COLO668 (cell line): ENCODE data around the gene HDDC3.
A peak's percentile ranks its signal among the peaks of the same experiment; 100 is the strongest.

ENCODE experiments used
- DNase-seq: peaks from one replicate; lab custom pipeline; 2025; ENCODE audit not compliant: unreplicated experiment; lab: John Stamatoyannopoulos, UW

The HDDC3 gene

GRCh38 chr15:90892498-90893174, 39.7 kb downstream of the HDDC3 start:
- DNase-seq = no peak

DNA sequence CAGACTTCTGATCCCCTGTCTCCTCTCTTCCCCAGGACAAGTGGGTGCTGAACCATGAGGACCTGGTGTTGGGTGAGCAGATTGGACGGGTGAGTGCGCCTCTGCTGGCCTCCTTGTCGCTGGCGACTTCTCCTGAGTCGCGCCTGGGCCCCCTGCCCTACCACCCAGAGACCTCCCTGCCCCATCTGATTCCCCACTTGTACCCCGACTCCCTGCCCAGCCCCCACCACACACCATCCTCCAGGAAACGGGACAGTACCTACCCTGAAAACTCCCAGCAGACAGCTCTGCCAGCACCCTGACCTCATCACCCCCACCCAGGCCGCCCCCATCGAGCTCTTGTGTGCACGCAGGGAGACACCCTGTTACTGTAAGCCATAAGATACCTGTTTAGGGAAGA, 40.3 kb downstream of the HDDC3 start:
- DNase-seq = no peak

GRCh38 chr15:90891346-90891949, 40.9 kb downstream of the HDDC3 start:
- DNase-seq = no peak

- no peak for DNase-seq
Measured at GRCh38 chr15:90890839-90891238, 41.5 kb downstream of the HDDC3 start.

- DNase-seq = no peak
Measured at GRCh38 chr15:90889736-90890456, 42.5 kb downstream of the HDDC3 start.

DNA sequence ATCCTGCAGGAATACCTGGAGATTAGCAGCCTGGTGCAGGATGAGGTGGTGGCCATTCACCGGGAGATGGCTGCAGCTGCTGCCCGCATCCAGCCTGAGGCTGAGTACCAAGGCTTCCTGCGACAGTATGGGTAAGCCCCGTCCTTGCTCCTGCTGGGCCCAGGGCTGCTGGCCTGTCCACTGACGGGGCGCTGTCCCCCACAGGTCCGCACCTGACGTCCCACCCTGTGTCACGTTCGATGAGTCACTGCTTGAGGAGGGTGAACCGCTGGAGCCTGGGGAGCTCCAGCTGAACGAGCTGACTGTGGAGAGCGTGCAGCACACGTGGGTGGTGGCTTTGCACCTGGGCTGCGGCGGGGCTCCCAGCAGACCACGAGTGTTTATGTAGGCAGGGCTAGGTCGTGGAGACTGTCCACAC, 43.0 kb downstream of the HDDC3 start:
- DNase-seq = peak; percentile 44

GRCh38 chr15:90887037-90887481, 45.3 kb downstream of the HDDC3 start:
- DNase-seq = no peak

DNA sequence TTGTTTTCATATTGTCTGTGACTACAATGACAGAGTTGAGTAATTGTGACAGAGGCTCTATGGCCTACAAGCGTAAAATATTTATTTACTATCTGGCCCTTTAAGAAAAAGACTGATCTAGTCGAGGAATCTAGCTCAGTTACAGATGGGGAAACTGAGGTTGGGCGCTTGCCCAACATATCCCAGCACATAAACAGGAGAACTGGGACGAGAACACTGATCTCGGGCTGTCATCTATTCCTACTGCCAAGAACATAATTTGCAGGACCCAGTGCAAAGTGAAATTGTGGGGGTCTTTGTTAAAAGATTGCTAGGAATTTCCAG, 46.1 kb downstream of the HDDC3 start:
- DNase-seq = no peak

DNA sequence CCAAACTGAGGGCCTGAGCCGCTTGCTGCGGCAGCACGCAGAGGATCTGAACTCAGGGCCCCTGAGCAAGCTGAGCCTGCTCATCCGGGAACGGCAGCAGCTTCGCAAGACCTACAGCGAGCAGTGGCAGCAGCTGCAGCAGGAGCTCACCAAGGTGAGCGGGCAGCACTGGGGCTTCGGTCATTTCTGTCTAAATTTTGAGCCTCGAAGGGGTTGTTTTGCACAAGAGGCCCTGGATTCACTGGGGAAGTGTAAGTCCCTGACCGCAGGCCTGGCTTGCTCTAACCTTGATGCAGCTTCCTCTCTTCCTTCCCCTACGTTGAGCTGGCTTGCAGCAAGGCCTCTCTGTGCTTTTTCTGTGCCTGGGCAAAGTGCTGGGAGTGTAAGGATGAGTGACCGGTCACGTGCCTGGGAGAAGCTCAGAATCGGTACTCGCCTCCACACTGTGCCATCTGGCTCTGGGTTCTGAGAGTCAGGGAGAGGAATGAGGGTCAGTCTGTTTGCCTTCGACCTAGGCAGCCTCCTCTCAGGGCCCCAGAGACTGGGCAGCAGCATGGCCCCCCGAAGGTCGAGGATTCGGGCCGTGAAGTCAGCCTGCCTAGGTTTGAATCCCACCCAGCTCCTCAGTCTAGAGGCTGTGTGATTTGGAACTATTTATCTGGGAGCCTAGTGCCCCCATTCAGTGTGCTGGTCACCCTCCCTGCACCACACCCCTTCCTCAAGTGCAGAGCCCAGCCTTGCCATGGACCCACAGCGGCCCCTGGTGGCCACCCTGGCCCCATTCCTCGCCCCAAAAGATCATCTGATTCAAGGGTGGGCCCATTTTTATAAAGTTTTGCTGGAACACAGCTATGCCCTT, 46.7 kb downstream of the HDDC3 start:
- peak; percentile 62 for DNase-seq

DNA sequence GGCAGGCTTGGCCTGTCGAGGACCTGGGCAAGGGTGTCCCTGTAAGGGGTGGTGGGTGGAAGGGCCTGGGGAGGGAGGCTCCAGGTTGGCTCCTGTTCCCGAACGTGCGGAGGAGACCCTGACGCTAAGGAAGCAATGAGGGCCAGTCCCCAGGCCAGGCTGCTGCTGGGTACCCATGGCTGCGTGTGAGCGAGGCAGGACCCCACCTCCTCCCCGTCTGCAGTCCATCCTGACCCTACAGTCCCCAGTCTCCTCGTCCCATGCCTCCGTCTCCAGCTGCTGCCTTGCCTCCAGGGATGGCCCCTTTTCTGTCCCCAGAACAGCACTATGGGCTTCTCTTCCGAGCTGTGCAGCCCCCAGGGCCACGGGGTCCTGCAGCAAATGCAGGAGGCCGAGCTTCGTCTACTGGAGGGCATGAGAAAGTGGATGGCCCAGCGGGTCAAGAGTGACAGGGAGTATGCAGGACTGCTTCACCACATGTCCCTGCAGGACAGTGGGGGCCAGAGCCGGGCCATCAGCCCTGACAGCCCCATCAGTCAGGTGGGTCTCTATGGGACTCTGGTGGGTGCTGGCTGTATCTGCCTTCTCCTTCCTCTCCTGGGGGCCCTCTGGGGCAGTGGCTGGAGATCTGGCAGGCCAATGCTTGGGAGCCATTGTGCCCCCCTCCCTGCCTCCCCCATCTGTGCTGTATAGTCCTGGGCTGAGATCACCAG, 47.5 kb downstream of the HDDC3 start:
- DNase-seq = no peak

DNA sequence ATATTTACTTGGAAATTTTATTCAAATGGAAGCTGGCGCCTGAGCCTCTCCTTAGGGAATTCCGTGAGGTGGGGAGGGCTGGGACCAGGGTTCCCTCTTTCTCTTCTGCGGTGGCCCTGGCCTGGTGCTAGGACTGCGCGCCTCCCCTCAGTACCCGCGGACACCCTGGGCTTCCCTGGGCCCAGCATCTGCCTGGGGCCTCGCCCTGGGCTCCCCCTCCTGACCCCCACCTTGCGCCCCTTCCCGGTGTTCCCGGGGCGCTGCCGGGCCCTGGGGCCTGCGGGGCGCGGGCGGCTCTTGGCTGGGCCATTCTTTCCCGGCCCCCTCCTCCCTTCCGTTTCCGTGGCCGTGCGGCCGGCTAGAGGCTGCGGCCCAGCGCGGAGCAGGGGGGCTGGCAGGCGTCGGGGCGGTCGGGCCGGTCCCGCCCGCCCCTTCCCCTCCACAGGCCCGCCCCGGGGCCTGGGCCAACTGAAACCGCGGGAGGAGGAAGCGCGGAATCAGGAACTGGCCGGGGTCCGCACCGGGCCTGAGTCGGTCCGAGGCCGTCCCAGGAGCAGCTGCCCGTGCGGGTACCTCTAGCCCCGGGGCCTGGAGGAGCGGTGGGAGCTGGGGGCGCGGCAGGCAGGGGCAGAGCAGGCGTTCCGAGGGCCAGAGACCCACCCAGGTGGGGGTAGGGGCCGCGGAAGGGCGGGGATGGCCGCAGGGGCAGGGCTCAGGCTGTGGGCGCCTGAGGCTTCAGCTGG, 48.2 kb downstream of the HDDC3 start, which contains the start of gene FES:
TSS of gene FES (plus strand) at position 529 of the 743 bp plus-strand sequence. CDS start 542 bp downstream, outside the sequence.
- DNase-seq = no peak

DNA sequence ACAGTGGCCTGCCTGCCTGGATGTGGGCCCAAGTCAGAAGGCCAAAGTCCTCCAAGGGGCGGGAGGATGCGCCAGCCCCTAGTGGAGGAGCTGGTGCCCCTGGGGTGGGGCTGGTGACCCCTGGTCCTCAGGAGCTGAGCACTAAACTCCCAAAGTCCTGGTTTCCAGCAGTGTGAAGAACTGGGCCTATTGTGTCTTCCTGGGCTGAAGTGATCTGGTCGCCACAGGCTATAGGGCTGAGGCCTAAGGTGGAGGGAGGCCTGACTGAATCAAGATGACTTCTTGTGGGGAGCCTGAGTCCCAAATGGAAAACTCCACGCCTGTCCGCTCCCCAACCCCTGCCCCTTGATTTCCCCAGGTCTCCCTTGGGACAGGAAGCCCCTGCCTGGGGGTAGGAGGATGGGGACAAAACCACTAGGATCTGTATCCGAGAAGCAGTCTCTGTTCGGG, 48.8 kb downstream of the HDDC3 start:
- no peak for DNase-seq

DNA sequence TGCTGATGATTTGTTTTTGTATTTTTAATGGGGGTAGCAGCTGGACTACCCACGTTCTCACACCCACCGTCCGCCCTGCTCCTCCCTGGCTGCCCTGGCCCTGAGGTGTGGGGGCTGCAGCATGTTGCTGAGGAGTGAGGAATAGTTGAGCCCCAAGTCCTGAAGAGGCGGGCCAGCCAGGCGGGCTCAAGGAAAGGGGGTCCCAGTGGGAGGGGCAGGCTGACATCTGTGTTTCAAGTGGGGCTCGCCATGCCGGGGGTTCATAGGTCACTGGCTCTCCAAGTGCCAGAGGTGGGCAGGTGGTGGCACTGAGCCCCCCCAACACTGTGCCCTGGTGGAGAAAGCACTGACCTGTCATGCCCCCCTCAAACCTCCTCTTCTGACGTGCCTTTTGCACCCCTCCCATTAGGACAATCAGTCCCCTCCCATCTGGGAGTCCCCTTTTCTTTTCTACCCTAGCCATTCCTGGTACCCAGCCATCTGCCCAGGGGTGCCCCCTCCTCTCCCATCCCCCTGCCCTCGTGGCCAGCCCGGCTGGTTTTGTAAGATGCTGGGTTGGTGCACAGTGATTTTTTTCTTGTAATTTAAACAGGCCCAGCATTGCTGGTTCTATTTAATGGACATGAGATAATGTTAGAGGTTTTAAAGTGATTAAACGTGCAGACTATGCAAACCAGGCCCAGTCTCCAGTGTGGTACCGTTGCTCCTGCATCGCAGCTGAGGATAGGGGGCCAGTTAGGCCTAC, 49.4 kb downstream of the HDDC3 start:
- DNase-seq = no peak

DNA sequence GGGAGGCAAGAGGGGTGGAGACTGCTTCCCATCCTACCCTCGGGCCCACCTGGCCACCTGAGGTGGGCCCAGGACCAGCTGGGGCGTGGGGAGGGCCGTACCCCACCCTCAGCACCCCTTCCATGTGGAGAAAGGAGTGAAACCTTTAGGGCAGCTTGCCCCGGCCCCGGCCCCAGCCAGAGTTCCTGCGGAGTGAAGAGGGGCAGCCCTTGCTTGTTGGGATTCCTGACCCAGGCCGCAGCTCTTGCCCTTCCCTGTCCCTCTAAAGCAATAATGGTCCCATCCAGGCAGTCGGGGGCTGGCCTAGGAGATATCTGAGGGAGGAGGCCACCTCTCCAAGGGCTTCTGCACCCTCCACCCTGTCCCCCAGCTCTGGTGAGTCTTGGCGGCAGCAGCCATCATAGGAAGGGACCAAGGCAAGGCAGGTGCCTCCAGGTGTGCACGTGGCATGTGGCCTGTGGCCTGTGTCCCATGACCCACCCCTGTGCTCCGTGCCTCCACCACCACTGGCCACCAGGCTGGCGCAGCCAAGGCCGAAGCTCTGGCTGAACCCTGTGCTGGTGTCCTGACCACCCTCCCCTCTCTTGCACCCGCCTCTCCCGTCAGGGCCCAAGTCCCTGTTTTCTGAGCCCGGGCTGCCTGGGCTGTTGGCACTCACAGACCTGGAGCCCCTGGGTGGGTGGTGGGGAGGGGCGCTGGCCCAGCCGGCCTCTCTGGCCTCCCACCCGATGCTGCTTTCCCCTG, 50.2 kb downstream of the HDDC3 start:
- no peak for DNase-seq

DNA sequence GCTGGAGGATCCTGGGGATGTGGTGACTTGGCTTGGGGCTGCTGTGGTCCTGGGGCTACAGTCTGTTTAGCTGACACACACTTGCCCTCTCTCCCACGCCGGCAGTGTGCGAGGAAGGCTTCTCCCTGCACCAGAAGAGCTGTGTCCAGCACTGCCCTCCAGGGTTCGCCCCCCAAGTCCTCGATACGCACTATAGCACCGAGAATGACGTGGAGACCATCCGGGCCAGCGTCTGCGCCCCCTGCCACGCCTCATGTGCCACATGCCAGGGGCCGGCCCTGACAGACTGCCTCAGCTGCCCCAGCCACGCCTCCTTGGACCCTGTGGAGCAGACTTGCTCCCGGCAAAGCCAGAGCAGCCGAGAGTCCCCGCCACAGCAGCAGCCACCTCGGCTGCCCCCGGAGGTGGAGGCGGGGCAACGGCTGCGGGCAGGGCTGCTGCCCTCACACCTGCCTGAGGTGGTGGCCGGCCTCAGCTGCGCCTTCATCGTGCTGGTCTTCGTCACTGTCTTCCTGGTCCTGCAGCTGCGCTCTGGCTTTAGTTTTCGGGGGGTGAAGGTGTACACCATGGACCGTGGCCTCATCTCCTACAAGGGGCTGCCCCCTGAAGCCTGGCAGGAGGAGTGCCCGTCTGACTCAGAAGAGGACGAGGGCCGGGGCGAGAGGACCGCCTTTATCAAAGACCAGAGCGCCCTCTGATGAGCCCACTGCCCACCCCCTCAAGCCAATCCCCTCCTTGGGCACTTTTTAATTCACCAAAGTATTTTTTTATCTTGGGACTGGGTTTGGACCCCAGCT, 51.0 kb downstream of the HDDC3 start:
- no peak for DNase-seq

GRCh38 chr15:90880381-90881145, 51.8 kb downstream of the HDDC3 start:
- DNase-seq = no peak
